GM12892 (cell line): ENCODE measurements around the gene GNA12.

Experiments used
- POLR2A ChIP-seq: IDR thresholded peaks from 2 replicates; pipeline ENCODE4 v1.6.1; 2011; ENCODE audit warnings: low read depth, low read length, control low read depth
- POLR2AphosphoS5 ChIP-seq: IDR thresholded peaks from 2 replicates; pipeline ENCODE4 v1.6.1; 2011; ENCODE audit warnings: low read depth, low read length, control low read depth
- TAF1 ChIP-seq: IDR thresholded peaks from 2 replicates; pipeline ENCODE4 v1.6.1; 2011; ENCODE audit warnings: low read depth, mild to moderate bottlenecking, control low read depth, low read length, borderline replicate concordance

GRCh38 chr7:2687881-2688318, 156.2 kb downstream of the GNA12 start, which contains the start of gene AMZ1:
- TF ChIP-seq TAF1 = no peak
- no peak for TF ChIP-seq POLR2A
- TF ChIP-seq POLR2AphosphoS5 = no peak
